D721Med (cell line): ENCODE measurements around the gene TSGA10IP.

Experiments
- DNase-seq: peaks from one replicate; pipeline ENCODE4 v3.0.0; 2011; ENCODE audit warnings: low spot score; ENCODE audit not compliant: insufficient read length
- FAIRE-seq: peaks from 2 replicates; lab custom pipeline; 2011; peaks lifted over from hg19 to GRCh38; lab: Jason Lieb, UNC
- CTCF ChIP-seq: IDR thresholded peaks from 2 replicates; pipeline ENCODE4 v1.5.1; 2012; ENCODE audit warnings: mild to moderate bottlenecking, control low read depth; ENCODE audit not compliant: insufficient read depth; ENCODE audit errors: missing control alignments

Gene TSGA10IP

GRCh38 chr11:65934014-65934413 lies 11.3 kb upstream of the TSGA10IP start:
- no peak for DNase-seq
- no peak for TF ChIP-seq CTCF
- no peak for FAIRE-seq

GRCh38 chr11:65937766-65938165 lies 7.5 kb upstream of the TSGA10IP start:
- DNase-seq (no peak), FAIRE-seq (no peak)
- TF ChIP-seq CTCF: no peak

GRCh38 chr11:65941720-65942310 lies 3.5 kb upstream of the TSGA10IP start:
- no peak for TF ChIP-seq CTCF
- no peak for DNase-seq
- FAIRE-seq: no peak

- TF ChIP-seq CTCF: no peak
- DNase-seq (no peak), FAIRE-seq (no peak)
Observed at GRCh38 chr11:65942531-65942930, 2.7 kb upstream of the TSGA10IP start.

- no peak for FAIRE-seq
- TF ChIP-seq CTCF: no peak
- no peak for DNase-seq
Observed at GRCh38 chr11:65944191-65944590, 1.1 kb upstream of the TSGA10IP start.

- no peak for FAIRE-seq
- no peak for TF ChIP-seq CTCF
- no peak for DNase-seq
Observed at GRCh38 chr11:65944767-65945166, 513 bp upstream of the TSGA10IP start.

- FAIRE-seq (no peak), DNase-seq (no peak)
- TF ChIP-seq CTCF: no peak
Observed at GRCh38 chr11:65945941-65946558, 770 bp downstream of the TSGA10IP start.
